Kidney epithelial cell (primary cell): ENCODE data around the gene CNN3. TPM values are rescaled to one million over a fixed set of nuclear protein-coding genes. Genes with fewer than 3 reads are reported as not detected.

ENCODE experiments used
- DNase-seq: peaks from one replicate; pipeline ENCODE4 v3.0.0-alpha.2; 2010; ENCODE audit warnings: low read depth
- H3K27me3 ChIP-seq: 2 replicates; pipeline ENCODE4 v1.6.0; 2011; ENCODE audit warnings: low read length; ENCODE audit not compliant: control insufficient read depth, insufficient read depth
- H3K36me3 ChIP-seq: 2 replicates; pipeline ENCODE4 v1.5.1; 2011; ENCODE audit warnings: low read length; ENCODE audit not compliant: control insufficient read depth, insufficient read depth
- H3K4me3 ChIP-seq: 2 replicates; pipeline ENCODE4 v1.5.1; 2011; ENCODE audit warnings: low read depth, mild to moderate bottlenecking, control low read depth, low read length
- CTCF ChIP-seq: IDR thresholded peaks from 2 replicates; pipeline ENCODE4 v1.5.1; 2011; ENCODE audit warnings: mild to moderate bottlenecking, moderate library complexity, low read length, control low read depth, inconsistent platforms; ENCODE audit not compliant: insufficient read depth, poor library complexity, severe bottlenecking
- total RNA-seq: library from RNA; depleted of rRNA; stranded (reverse); fragments of >200 nt; gene quantifications from 2 replicates; pipeline ENCODE4 v1.2.3, GENCODE V29; 2015

Gene CNN3
- total RNA-seq, 1 donor from 2014 or later: 223 TPM

- no peaks in the 10 kb centered on the region for H3K27me3 ChIP-seq
- TF ChIP-seq CTCF: no peak
- peaks cover 2% of the 10 kb centered on the region for H3K36me3 ChIP-seq
- H3K4me3 ChIP-seq: no peak overlapping the region
- DNase-seq: no peak
These were observed 20.5 kb downstream of the CNN3 start for GRCh38 chr1:94906382-94906781.

- peaks cover 2% of the 10 kb centered on the region for H3K36me3 ChIP-seq
- no peak for TF ChIP-seq CTCF
- DNase-seq: no peak
- H3K27me3 ChIP-seq: no peaks in the 10 kb centered on the region
- no peak overlapping the region for H3K4me3 ChIP-seq
These were observed 21.7 kb downstream of the CNN3 start for GRCh38 chr1:94905207-94905606.

GRCh38 chr1:94903280-94904009 lies 23.5 kb downstream of the CNN3 start:
- Histone ChIP-seq H3K4me3 (no peak overlapping the region), H3K36me3 (peaks cover 2% of the 10 kb centered on the region), H3K27me3 (no peaks in the 10 kb centered on the region)
- no peak for TF ChIP-seq CTCF
- no peak for DNase-seq

GRCh38 chr1:94901841-94902240 lies 25.1 kb downstream of the CNN3 start:
- no peak for TF ChIP-seq CTCF
- H3K36me3 ChIP-seq: peaks cover 4% of the 10 kb centered on the region
- H3K27me3 ChIP-seq: no peaks in the 10 kb centered on the region
- no peak for DNase-seq
- no peak overlapping the region for H3K4me3 ChIP-seq

- no peaks in the 10 kb centered on the region for H3K27me3 ChIP-seq
- no peak for TF ChIP-seq CTCF
- no peak for DNase-seq
- H3K4me3 ChIP-seq: no peak overlapping the region
- peaks cover 4% of the 10 kb centered on the region for H3K36me3 ChIP-seq
These were observed 27.2 kb downstream of the CNN3 start for GRCh38 chr1:94899756-94900155.
